AG09319 (cell line): Measurements from ENCODE around the gene PRDM4.
A peak's percentile ranks its signal among the peaks of the same experiment; 100 is the strongest.

Experiments used
- DNase-seq: peaks from one replicate; pipeline ENCODE4 v3.0.0-alpha.2; 2010; ENCODE audit warnings: low read depth; ENCODE audit errors: extremely low read depth
- TF ChIP-seq, protein P1 (sequence below): IDR thresholded peaks from 2 replicates; pipeline ENCODE4 v1.5.1; 2011; ENCODE audit warnings: low read depth, mild to moderate bottlenecking, inconsistent platforms, low read length, moderate library complexity

Gene PRDM4

DNA sequence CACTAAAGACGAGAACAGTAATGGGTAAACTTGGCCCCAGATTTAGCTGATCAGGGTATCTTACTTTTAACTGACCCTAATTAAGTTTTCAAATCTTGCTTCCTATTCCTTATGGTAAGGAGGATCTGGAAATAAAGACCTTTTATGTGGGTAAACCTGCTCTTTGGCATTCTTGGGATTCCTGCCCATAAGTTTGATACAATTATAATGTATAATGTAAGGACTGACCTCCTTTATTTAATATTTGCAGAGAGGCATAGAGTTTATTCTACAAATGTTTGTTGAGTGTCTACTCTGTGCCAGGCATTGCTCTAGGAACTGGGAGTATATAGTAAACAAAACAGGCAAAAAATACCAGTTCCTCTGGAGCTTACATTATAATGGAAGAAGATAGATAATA, 4.4 kb upstream of the PRDM4 start:
- TF ChIP-seq, protein P1, sequence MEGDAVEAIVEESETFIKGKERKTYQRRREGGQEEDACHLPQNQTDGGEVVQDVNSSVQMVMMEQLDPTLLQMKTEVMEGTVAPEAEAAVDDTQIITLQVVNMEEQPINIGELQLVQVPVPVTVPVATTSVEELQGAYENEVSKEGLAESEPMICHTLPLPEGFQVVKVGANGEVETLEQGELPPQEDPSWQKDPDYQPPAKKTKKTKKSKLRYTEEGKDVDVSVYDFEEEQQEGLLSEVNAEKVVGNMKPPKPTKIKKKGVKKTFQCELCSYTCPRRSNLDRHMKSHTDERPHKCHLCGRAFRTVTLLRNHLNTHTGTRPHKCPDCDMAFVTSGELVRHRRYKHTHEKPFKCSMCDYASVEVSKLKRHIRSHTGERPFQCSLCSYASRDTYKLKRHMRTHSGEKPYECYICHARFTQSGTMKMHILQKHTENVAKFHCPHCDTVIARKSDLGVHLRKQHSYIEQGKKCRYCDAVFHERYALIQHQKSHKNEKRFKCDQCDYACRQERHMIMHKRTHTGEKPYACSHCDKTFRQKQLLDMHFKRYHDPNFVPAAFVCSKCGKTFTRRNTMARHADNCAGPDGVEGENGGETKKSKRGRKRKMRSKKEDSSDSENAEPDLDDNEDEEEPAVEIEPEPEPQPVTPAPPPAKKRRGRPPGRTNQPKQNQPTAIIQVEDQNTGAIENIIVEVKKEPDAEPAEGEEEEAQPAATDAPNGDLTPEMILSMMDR: no peak
- DNase-seq: no peak

DNA sequence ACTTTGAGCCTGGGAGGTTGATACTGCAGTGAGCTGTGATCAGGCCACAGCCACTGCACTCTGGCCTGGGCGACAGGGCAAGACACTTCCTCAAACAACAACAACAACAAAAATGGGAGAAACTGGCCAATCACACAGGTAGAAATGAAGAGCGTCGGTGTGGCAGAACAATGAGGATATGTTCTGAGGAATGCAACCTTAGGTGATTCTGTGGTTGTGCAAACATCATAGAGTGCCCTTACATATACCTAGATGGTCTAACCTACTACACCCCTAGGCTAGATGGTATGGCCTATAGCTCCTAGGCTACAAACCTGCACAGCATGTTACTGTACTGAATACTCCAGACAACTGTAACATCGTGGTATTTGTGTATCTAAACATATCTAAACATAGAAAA, 3.7 kb upstream of the PRDM4 start:
- DNase-seq: no peak
- TF ChIP-seq, protein P1: no peak

DNA sequence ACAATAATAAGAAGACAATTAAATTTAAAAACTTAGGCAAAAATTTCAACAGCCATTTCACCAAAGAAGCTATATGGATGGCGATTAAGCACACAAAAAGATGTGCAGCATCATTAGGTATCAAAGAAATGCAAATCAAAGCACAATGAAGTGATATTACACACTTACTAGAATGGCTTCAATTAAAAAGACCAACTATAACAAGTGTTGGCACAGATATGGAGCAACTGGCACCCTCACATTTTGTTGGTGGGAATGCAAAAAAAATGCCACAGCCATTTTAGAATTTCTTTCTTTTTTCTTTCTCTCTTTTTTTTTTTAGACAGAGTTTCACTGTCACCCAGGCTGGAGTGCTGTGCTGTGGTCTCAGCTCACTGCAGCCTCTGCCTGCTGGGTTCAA, 1.9 kb upstream of the PRDM4 start:
- TF ChIP-seq, protein P1: no peak

DNA sequence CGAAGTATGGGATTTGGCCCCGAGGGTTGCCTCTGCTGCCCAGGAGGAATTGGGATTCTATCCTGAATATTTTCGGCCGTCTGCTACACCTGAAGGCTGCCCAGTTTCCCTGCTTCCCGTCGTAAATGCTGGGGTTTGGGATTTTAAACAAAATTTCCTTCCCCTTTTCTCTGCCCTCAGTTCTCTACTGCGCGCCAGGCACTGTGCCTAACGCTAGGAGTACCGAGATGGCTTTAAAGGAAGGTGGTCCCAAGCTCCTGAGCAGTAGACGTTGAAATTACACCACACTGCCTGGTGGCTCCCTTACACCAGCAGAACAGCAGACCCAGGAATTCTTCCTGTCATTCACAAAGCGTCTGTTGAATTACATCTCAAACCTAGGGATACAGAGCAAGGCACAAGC, 566 bp upstream of the PRDM4 start:
- TF ChIP-seq, protein P1: no peak
- DNase-seq: no peak

More for the DNA sequence above, 1.9 kb upstream of the PRDM4 start:
- DNase-seq: no peak

DNA sequence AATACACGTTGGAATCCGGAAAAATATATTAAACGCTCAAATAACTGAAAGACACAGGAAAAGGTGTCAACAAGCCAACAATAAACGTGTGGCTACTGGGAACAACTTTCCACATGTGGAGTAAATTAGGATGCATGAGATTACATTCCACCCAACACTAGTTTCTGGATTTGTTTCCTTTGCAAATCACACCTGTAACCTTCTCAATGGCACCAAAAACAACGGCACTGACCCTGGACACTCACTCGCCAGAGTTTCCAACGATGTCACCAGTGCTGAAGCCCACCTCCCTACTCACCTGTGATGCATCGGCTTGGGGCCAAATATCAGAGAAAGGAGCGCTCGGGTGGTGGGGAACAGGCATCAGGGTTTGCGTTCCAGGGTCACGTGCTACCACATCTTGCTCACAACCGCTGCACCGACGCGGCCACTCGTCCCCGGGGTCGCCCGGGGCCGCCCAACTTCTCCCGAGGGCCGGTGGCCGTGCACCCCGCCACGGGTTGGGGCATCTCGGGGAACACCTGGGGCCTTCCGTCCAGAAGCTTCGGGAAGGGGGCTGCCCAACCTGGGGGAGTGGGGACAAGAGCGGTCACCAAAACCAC, 629 bp downstream of the PRDM4 start:
- TF ChIP-seq, protein P1: no peak
- no peak for DNase-seq

DNA sequence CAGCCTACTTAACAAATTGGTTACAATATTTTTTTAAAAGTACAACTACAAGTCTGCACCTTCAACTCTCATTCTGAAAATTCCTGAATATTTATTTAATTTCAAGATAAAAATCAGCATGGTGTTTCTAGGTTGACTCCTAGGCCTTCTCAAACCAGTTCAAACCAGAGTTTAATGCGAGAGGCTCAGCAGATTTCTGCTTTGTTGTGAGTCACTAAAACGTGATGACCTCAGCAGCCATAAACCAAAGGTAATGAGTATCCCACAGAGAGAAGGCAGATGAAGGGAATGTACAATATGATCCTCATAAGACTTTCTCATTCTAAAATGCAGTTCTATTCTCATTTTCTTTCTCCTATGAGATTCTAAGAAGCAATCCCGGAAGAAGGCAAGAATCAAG, 1.5 kb downstream of the PRDM4 start:
- TF ChIP-seq, protein P1: no peak
- DNase-seq: peak; percentile 19

DNA sequence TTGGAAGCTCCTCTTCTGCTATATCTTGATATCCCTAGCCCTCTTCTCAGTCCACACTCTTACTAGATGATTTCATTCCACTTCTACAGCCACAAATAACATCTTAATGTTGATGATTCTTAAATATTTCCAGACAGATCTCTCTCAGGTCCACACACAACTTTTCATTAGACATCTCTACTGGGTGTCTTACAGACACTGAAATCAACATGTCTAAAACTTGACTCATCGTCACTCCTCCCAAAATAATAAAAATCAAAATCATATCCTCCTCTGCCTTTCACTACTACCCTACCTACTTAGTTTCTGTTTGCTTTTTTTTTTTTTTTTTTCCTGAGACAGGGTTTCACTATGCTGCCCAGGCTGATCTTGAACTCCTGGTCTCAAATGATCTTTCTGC, 11.9 kb downstream of the PRDM4 start:
- TF ChIP-seq, protein P1: no peak
- DNase-seq: no peak
